Posterior vena cava (tissue), 2 donors: ENCODE measurements around the gene FAM221B. TPM values are rescaled to one million over a fixed set of nuclear protein-coding genes. Genes with fewer than 3 reads are reported as not detected.
A peak's percentile ranks its signal among the peaks of the same experiment; 100 is the strongest.

Experiments
- DNase-seq: peaks from one replicate; pipeline ENCODE4 v3.0.0-alpha.2; 2020; ENCODE audit warnings: low spot score
- intact Hi-C, 2 donors: fragments of 100-400 bp; cut with DNase I; formaldehyde crosslinking; loops; one replicate each; pipeline versions ENCODE4 v1.14.1 to v1.14.2; 2022 to 2023
- total RNA-seq, 2 donors: library from RNA; stranded (reverse); fragmentation: NEBNext Ultra II Directional; extraction: Animal tissue kit (Norgen Biotek cat#: 25700); gene quantifications; one replicate each; pipeline ENCODE4 v1.2.1, GENCODE V29; 2021
- donor health status: DM: yes; HTN: yes; CAD: no.
- donor health status: DM: yes; HTN: yes; CAD: no.

Gene FAM221B
- total RNA-seq, 2 donors from 2014 or later, result not detected

DNA sequence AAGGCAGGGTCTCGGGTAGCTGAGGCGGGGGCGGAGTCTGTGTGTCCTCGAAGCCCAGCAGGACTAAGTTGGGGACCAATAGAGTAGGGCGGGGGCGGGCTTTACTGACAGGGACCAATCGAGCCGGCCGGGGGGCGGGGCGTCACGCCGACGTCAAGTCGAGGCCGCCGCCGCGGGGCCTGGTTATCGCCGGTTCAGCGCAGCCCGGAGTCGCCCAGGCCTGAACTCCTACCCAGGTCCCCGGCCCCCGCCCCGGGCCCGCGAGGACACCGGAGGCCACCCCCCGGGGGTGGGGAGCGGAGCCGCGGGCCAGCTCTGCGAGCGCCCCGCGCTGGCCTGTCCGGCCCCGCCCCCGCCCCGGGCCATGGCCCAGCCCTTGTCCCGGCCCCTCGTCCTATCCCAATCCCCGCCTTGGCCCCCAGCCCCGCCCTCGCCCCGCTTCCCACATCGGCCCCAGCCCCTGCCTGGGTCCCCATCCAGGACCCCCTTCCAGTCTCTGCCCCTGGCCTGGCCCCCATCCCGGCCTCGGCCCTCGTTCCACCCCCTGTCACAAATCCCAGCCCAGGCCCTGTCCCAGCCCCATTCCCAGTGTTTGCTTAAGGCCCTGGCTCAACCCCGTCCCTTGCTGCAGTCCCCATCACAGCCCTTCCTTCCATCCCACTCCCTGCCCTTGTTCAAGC, 692 bp upstream of the FAM221B start, which contains the start of gene TMEM8B:
Gene TMEM8B (plus strand): TSS at position 145 of the 680 bp plus-strand sequence. CDS start 220 bp downstream, at position 365.
- DNase-seq, result peak; percentile 98
- intact Hi-C loops, result loop anchor here in 1 of 2 donors (5.0 kb wide), 1 partner anchor 37 kb away; the partner anchor contains the start of gene NPR2

DNA sequence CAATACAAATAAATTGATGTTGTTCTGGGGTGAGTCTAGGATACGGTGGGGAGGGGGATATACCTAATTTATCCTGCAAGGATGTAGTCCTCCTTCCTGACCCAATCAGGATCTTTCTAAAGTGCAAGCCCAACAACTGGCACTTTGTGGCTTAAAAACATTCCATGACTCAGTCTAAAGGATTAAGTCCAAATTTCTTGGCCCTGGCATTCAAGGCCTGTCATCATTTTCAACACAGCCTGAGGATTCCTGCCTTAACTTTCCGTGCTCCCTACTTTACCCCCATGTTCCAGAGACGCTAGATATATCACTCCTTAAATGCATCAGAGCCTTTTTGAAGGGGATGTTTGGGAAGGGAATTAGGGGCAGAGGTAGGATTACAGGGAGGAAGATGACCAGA, 1.0 kb downstream of the FAM221B start:
- DNase-seq, result no peak
- intact Hi-C loops, result loop anchor here in 1 of 2 donors (5.0 kb wide), 1 partner anchor 35 kb away; the partner anchor contains the start of gene NPR2

GRCh38 chr9:35826071-35826701, 2.3 kb downstream of the FAM221B start:
- intact Hi-C loops, result loop anchor here in 1 of 2 donors (5.0 kb wide), 1 partner anchor 34 kb away; the partner anchor contains the start of gene NPR2

GRCh38 chr9:35822926-35823325, 5.6 kb downstream of the FAM221B start:
- intact Hi-C loops, result no loop called here
- no peak for DNase-seq

More at GRCh38 chr9:35826071-35826701, 2.3 kb downstream of the FAM221B start:
- no peak for DNase-seq

GRCh38 chr9:35820076-35820475, 8.5 kb downstream of the FAM221B start:
- intact Hi-C loops, result no loop called here
- DNase-seq, result no peak

DNA sequence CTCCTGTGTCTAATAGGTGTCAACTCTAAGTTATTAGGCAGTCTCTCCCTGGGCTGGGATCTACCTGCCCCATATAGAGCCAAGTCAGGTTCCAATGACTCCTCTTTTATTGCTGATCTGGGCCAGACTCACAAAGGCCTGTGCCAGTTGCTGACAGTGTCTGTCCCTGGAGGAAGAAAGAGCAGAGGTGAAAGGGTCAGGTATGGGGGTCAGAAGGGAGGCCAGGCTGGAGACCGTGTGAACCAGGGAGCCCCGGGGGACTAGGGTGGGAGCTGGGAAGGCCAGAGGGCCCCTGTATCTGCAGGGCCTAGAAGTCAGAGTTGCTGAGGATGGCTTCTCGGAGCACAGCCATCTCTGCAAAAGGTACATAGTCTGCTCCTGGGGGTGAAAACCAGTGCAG, 10.2 kb downstream of the FAM221B start:
- DNase-seq, result no peak

GRCh38 chr9:35816708-35817107, 11.8 kb downstream of the FAM221B start:
- intact Hi-C loops, result loop anchor here in 1 of 2 donors (10.0 kb wide), 1 partner anchor 152 kb away; the partner anchor contains the start of gene ARHGEF39
- DNase-seq, result no peak

More for the DNA sequence above, 10.2 kb downstream of the FAM221B start:
- intact Hi-C loops, result loop anchor here in 1 of 2 donors (10.0 kb wide), 1 partner anchor 154 kb away; the partner anchor contains the start of gene ARHGEF39

GRCh38 chr9:35814841-35815543, 13.5 kb downstream of the FAM221B start, which contains the start of gene HINT2:
Gene HINT2, minus strand, starts transcription at chr9:35815042. Its CDS starts 63 bp downstream, at chr9:35814979.
- intact Hi-C loops, result loop anchor here in 1 of 2 donors (10.0 kb wide), 1 partner anchor 150 kb away; the partner anchor contains the start of gene ARHGEF39

DNA sequence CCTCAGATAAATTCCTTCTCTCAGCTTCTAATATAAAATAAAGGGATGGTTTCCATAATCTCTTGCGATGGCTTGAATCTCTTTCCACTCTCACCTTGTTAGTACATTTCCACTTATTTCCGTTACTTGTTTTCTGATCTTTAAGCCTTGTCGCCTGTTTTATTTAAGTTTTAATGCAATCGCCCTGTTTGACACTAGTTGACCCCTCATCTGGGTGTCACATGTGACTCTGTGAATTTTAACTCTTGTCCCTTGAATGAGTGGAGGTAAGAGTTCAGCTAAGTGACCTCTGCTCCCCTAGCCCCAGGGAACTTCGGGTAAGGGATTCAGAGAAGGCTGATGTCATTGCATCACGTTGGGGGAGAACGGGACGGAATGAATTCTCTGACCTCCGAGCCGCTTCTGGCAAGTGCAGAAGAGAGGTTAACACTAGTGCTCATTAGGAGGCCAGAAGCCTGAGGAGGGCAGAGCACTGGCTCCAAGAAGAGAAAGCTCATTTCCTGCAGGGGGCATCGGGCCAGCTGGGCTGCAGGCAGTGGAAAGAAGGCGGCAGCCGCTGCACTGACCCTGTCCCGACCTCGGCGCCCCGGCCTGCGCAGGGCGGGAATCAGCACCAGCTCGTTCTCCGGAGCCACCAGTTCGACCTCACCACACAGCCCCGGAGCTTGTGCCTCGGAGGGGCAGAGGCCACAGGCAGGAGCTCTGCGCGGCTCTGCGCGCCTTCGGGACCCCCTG, 14.3 kb downstream of the FAM221B start:
- peak; percentile 92 for DNase-seq
- intact Hi-C loops, result loop anchor here in 1 of 2 donors (10.0 kb wide), 1 partner anchor 149 kb away; the partner anchor contains the start of gene ARHGEF39

More at GRCh38 chr9:35814841-35815543, 13.5 kb downstream of the FAM221B start, which contains the start of gene HINT2:
- peak; percentile 98 for DNase-seq

DNA sequence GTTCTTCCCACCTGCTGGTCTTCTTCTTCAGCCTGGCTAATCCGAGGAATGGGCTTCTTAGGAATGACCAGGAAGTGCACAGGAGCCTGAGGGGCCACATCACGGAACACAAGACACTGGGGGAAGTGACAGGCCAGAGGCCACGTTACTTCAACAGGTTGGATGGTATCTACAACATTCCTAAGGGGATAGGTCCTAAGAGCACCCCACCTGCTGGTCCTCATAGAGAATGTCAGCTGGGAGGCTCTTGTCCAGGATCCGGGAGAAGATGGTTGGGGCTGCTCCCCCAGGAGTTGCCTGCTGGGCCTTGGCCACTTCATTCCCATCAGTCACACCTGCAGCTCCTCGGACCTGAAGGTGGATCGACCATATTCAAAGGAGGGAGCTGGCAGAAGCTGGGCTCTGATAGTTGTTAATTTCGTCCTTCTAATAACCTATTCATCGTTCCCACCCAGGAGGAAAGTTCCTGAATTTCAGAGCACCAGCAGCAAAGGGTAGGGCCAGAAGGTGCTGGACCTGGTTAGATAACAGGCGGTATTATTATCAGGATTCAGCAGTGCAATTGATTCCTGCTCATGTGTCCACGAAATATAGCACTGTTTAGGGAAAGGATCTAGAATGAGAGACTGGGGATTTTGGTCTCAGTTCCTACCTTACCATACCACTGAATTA, 15.0 kb downstream of the FAM221B start:
- no peak for DNase-seq
- intact Hi-C loops, result loop anchor here in 1 of 2 donors (10.0 kb wide), 1 partner anchor 149 kb away; the partner anchor contains the start of gene ARHGEF39

GRCh38 chr9:35812025-35812602, 16.4 kb downstream of the FAM221B start, which contains the start of gene SPAG8:
Gene SPAG8, minus strand, starts transcription at chr9:35812262. Its CDS starts 115 bp downstream, at chr9:35812147.
- intact Hi-C loops, result loop anchor here in 1 of 2 donors (10.0 kb wide), 1 partner anchor 147 kb away; the partner anchor contains the start of gene ARHGEF39
- peak; percentile 98 for DNase-seq

DNA sequence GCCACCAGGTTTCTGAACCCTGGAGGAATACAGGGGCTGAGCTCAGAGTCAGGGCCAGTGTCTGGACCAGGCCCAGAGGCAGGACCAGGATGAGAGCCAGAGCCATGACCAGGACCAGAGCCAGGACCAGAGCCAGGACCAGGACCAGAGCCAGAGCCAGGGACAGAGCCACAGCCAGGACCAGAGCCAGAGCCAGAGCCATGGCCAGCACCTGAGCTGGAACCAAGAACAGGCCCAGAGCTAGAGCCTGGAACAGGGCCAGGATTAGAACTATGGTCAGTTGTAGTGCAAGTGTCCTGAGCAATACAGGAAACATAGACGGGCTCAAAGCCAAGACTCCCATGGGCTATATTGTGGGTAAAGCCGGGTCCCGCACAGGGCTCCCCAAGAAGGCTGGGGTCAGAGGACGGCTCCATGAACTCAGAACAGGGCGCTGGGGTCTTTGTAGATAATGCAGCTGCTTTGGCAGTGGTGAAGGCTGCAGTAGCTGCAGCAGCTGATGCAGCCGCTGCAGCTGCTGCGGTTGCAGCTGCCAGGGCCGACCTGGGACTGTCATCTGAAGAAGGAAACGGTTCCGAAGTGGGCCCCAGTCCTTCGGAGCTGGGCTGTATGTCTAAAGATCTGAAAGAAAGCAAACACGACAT, 17.0 kb downstream of the FAM221B start:
- intact Hi-C loops, result loop anchor here in 1 of 2 donors (10.0 kb wide), 1 partner anchor 147 kb away; the partner anchor contains the start of gene ARHGEF39

DNA sequence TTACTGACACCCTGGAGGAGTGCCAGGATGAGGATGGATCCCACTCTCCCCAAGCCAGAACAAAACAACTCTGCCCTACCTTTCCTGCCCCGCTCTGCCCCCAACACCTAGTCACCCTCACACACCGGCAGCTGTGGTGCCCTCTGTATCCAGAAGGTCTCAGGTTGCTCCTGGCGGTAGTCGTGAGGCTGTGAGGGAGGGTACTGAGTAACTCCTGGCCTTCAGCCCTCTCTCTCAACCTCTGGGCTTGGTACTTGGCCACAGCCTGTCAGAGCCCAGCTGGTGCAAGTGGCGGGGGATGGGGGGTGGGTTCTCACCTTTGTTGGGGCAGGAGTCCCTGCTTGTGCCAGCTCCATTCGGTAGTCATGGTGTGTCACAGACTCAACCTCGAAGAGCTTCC, 18.4 kb downstream of the FAM221B start:
- no peak for DNase-seq
- intact Hi-C loops, result loop anchor here in 1 of 2 donors (10.0 kb wide), 1 partner anchor 145 kb away; the partner anchor contains the start of gene ARHGEF39

More for the DNA sequence above, 17.0 kb downstream of the FAM221B start:
- DNase-seq, result no peak

DNA sequence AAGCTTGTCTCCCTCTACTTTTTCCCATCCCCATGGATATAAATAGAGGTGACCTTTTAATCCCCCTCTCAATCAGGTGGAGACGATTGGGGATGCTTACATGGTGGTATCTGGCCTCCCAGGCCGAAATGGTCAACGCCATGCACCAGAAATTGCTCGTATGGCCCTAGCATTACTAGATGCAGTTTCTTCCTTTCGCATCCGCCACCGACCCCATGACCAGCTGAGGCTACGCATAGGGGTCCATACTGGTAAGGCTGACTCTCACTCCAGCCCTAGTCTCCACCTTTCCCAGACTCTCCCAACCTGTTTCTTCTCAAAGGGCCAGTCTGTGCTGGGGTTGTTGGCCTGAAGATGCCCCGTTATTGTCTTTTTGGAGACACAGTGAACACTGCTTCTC, 20.1 kb downstream of the FAM221B start:
- no peak for DNase-seq
- intact Hi-C loops, result no loop called here

DNA sequence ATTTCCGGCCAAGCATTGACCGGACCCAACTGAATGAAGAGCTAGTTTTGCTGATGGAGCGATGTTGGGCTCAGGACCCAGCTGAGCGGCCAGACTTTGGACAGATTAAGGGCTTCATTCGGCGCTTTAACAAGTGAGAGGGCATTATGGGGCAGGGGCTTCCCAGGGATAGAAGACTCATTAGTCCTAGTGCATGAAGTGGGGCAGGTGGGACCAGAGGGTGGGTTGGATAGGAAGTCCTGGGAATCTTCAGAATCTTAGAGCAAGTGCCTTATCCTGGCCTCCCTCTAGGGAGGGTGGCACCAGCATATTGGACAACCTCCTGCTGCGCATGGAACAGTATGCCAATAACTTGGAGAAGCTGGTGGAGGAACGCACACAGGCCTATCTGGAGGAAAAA, 22.4 kb downstream of the FAM221B start:
- intact Hi-C loops, result no loop called here
- no peak for DNase-seq

GRCh38 chr9:35801328-35802128, 27.0 kb downstream of the FAM221B start:
- DNase-seq, result no peak
- intact Hi-C loops, result no loop called here
